Activated CD4-positive, alpha-beta T cell treated with anti-CD3 and anti-CD28 coated beads, Interleukin-2, amount 10 ng/mL, durations not matched to agents 7 days and 5 days (primary cell): ENCODE results near the gene AGAP2. TPM values are rescaled to one million over a fixed set of nuclear protein-coding genes. Genes with fewer than 3 reads are reported as not detected.
"Not testable (repeated sequence)": the region's sequence is repeated elsewhere in the genome, so short reads cannot be mapped to it uniquely, and the experiment has no call there.

Experiments used
- CTCF ChIA-PET: fragments of 350-600 bp; sonication (Branson Sonifier 250); formaldehyde crosslinking; loops from one replicate; lab custom pipeline; 2021; ENCODE audit warnings: antibody characterized with exemption; lab: Charles Lee
- POLR2A ChIA-PET: fragments of 350-600 bp; sonication (Branson Sonifier 250); formaldehyde crosslinking; loops from one replicate; lab custom pipeline; 2021; ENCODE audit warnings: antibody characterized with exemption; lab: Charles Lee
- DNase-seq: peaks from one replicate; pipeline ENCODE4 v3.0.0-alpha.2; 2020
- H3K27ac Mint-ChIP-seq: one replicate; pipeline ENCODE4 v1.8.0; 2021; ENCODE audit warnings: mild to moderate bottlenecking, moderate library complexity, mixed read lengths
- H3K27me3 Mint-ChIP-seq: one replicate; pipeline ENCODE4 v1.8.0; 2021; ENCODE audit warnings: mixed read lengths
- H3K36me3 Mint-ChIP-seq: one replicate; pipeline ENCODE4 v1.8.0; 2021; ENCODE audit warnings: low read depth, mixed read lengths
- H3K4me1 Mint-ChIP-seq: one replicate; pipeline ENCODE4 v1.8.0; 2021; ENCODE audit warnings: mixed read lengths
- H3K4me3 Mint-ChIP-seq: one replicate; pipeline ENCODE4 v1.8.0; 2021; ENCODE audit warnings: mild to moderate bottlenecking, moderate library complexity, mixed read lengths
- H3K9me3 Mint-ChIP-seq: one replicate; pipeline ENCODE4 v1.8.0; 2021; ENCODE audit warnings: mixed read lengths
- total RNA-seq, 2 experiments: library from RNA; stranded (reverse); gene quantifications; one replicate each; pipeline ENCODE4 v1.2.3, GENCODE V29; 2021

AGAP2 gene
- total RNA-seq, 2 experiments from 2014 or later, result 72.6 to 73.3 TPM

DNA sequence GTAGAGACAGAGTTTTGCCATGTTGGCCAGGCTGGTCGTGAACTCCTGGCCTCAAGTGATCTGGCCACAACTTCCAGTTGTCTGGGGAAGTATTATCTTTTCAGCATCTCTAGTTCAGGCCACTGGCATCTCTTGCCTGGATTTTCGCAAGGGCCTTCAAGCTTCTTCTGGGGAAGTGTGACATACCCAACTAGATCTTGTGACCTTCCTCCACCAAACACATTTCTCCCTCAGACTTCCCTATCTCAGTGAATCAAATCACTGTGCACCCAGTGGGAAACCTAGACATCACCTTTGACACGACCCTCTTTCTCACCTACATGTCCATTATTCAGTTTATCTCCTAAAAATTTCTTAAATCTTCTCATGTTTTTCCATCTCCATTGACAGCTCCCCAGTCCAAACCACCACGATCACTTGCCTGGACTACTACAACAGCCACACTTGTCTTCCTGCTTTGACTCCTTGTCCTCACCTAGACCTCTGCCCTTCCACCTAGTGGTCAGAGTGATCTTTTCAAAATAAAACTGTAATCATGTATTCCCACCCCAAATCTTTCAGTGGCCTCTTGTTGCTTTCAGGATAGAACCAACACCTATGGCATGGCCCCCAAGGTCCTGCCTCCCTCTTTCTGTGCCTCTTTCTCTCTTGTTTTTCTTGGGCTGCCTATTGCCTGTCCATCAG lies 37.2 kb upstream of the AGAP2 start:
- CTCF ChIA-PET, result interaction anchor here (1.1 to 1.3 kb wide), 3 partner anchors 8 to 19 kb away, joined by 3 to 5 read pairs (median 3); partner anchors contain the start of gene CYP27B1
- Mint-ChIP-seq H3K9me3 (no peaks in the 10 kb centered on the region), H3K4me1 (peaks cover 31% of the 10 kb centered on the region), H3K27me3 (no peaks in the 10 kb centered on the region), H3K36me3 (peaks cover 9% of the 10 kb centered on the region), H3K27ac (no peak overlapping the region), H3K4me3 (no peak overlapping the region)
- no peak for DNase-seq
- POLR2A ChIA-PET, result no interaction called here

- peaks cover 9% of the 10 kb centered on the region for H3K36me3 Mint-ChIP-seq
- peaks cover 30% of the 10 kb centered on the region for H3K4me1 Mint-ChIP-seq
- no peaks in the 10 kb centered on the region for H3K9me3 Mint-ChIP-seq
- CTCF ChIA-PET, result interaction anchor here (0.6 to 1.3 kb wide), 4 partner anchors 8 to 153 kb away, joined by 3 to 6 read pairs (median 4); partner anchors contain the start of gene TSFM
- POLR2A ChIA-PET, result no interaction called here
- no peak overlapping the region for H3K27ac Mint-ChIP-seq
- no peak for DNase-seq
- no peaks in the 10 kb centered on the region for H3K27me3 Mint-ChIP-seq
- no peak overlapping the region for H3K4me3 Mint-ChIP-seq
Measured at GRCh38 chr12:57775044-57775443, 36.5 kb upstream of the AGAP2 start.

- peaks cover 30% of the 10 kb centered on the region for H3K4me1 Mint-ChIP-seq
- DNase-seq, H3K9me3 Mint-ChIP-seq, H3K27me3 Mint-ChIP-seq, H3K4me3 Mint-ChIP-seq, POLR2A ChIA-PET, H3K27ac Mint-ChIP-seq: not testable (repeated sequence)
- H3K36me3 Mint-ChIP-seq, result peaks cover 12% of the 10 kb centered on the region
- CTCF ChIA-PET, result interaction anchor here (0.6 to 1.3 kb wide), 5 partner anchors 8 to 153 kb away, joined by 3 to 6 read pairs (median 3); partner anchors contain the start of gene TSFM
Measured at GRCh38 chr12:57774634-57775033, 36.1 kb upstream of the AGAP2 start.

DNA sequence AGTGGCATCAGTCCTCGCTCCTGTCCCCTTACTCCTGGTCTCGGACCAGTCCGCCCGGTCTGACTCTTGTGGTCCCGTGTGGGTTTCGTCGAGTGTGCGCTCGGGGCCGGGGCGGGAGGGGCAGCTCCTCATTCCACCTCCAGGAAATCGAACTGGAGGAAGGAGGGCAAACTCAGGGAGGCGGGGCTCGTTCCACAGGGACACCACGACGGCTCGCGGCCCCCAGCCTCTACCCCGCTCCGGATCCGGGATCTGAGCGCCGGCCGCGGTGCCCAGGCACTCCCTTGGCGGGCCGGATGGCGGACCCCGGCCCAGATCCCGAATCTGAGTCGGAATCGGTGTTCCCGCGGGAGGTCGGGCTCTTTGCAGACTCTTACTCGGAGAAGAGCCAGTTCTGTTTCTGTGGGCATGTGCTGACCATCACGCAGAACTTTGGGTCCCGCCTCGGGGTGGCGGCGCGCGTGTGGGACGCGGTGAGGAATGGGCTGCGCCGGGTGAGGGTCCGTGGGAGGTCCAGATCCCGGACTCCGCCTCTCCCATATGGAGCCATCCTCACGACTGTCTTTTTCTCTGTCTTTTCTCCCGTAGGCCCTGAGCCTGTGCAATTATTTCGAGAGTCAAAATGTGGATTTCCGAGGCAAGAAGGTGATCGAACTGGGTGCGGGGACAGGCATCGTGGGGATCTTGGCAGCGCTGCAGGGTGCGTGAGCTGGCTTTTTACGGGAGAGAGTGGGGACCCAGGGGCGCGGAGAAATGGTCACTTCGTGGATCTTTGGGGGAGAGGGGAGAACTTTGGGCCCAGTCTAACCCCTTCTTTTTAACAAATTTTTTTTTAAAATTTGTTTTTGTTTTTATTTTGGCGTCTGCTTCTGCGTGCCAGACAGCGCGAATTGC lies 34.1 kb upstream of the AGAP2 start, which contains the start of gene EEF1AKMT3:
EEF1AKMT3 (plus strand) TSS at position 186 of the 894 bp plus-strand sequence; CDS start at position 297, 111 bp downstream.
- Mint-ChIP-seq H3K4me3 (peak within 1 kb of the TSS; percentile 94), H3K36me3 (peaks cover 18% of the 10 kb centered on the region), H3K4me1 (peaks cover 28% of the 10 kb centered on the region), H3K27ac (peak within 1 kb of the TSS; percentile 97), H3K9me3 (no peaks in the 10 kb centered on the region), H3K27me3 (no peaks in the 10 kb centered on the region)
- DNase-seq, result peak; percentile 44
- CTCF ChIA-PET, result interaction anchor here (0.6 to 1.5 kb wide), 5 partner anchors 8 to 221 kb away, joined by 3 to 8 read pairs (median 5); partner anchors contain the start of gene TSFM
- POLR2A ChIA-PET, result interaction anchor here (0.5 kb wide), 1 partner anchor 639 kb away, joined by 5 read pairs; no protein-coding TSS in a partner anchor

DNA sequence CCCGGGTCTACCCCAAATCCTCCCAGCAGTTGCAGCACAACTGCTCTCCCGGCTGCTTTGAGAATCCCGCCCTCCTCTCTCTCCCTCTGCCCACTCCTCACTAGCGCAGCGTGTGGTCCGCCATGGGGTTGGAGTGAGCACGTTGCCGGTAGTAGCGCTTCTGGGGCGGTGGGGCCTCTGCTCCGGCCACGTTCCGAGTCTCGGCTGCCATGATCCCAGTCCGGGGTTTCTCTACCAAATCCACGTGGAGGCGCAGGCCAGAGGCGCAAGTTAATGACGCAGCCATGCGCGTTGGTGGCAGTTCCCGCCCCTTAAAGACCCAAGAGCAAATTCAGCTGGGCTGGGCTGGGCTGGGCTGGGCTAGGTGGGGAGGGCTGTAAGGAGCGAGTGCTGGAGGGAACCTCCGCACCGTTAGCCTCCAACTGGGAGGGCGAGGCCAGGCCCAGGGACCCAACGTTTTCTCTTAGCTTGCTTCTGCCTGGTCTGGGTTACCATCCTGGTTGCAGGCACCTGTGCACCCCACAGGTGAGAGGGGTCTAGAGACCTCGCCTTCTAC lies 33.4 kb upstream of the AGAP2 start, which contains the start of gene METTL1:
METTL1 (minus strand) TSS at position 233 of the 556 bp plus-strand sequence; CDS start at position 211, 22 bp downstream.
- H3K27ac Mint-ChIP-seq, result peak within 1 kb of the TSS; percentile 97
- H3K36me3 Mint-ChIP-seq, result peaks cover 18% of the 10 kb centered on the region
- POLR2A ChIA-PET, result no interaction called here
- H3K9me3 Mint-ChIP-seq, result no peaks in the 10 kb centered on the region
- CTCF ChIA-PET, result interaction anchor here (0.9 to 1.5 kb wide), 4 partner anchors 9 to 15 kb away, joined by 5 to 8 read pairs (median 5); partner anchors contain the start of gene TSFM
- H3K27me3 Mint-ChIP-seq, result no peaks in the 10 kb centered on the region
- peak; percentile 95 for DNase-seq
- peaks cover 28% of the 10 kb centered on the region for H3K4me1 Mint-ChIP-seq
- peak within 1 kb of the TSS; percentile 94 for H3K4me3 Mint-ChIP-seq

- peak; percentile 89 for DNase-seq
Measured at GRCh38 chr12:57771236-57771872, 32.8 kb upstream of the AGAP2 start.

DNA sequence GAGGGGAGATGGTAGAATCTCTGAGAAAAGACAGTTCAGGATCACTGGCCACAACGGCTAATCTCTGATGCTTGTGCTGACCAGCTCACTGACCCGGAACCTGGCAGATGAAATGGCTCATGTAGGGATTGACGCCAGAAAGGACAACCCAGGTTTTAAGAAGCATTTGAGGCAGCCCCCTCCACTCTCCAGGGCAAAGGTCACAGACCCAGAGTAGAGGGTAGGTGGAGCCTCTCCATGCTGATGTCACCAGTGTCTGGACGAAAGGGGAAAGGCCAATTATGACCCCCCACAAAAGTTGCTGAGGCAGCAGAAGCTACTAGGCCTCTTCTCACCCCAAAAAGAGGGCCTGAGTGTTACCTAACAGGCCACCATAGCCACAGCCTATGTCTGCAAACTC lies 32.2 kb upstream of the AGAP2 start:
- no peak for DNase-seq
- peaks cover 40% of the 10 kb centered on the region for H3K4me1 Mint-ChIP-seq
- H3K27me3 Mint-ChIP-seq, result peaks cover 6% of the 10 kb centered on the region
- CTCF ChIA-PET, result interaction anchor here (1.3 kb wide), 1 partner anchor 11 kb away, joined by 5 read pairs; no protein-coding TSS in a partner anchor
- no peak overlapping the region for H3K27ac Mint-ChIP-seq
- no peaks in the 10 kb centered on the region for H3K9me3 Mint-ChIP-seq
- peaks cover 17% of the 10 kb centered on the region for H3K36me3 Mint-ChIP-seq
- H3K4me3 Mint-ChIP-seq, result peak overlapping the region; percentile 94
- POLR2A ChIA-PET, result no interaction called here

More at GRCh38 chr12:57771236-57771872, 32.8 kb upstream of the AGAP2 start:
- ChIA-PET CTCF (interaction anchor here (0.9 to 1.5 kb wide), 5 partner anchors 9 to 15 kb away, joined by 5 to 8 read pairs (median 5); partner anchors contain the start of gene TSFM), POLR2A (no interaction called here)
- Mint-ChIP-seq H3K27me3 (peaks cover 3% of the 10 kb centered on the region), H3K4me3 (peak overlapping the region; percentile 94), H3K36me3 (peaks cover 18% of the 10 kb centered on the region), H3K9me3 (no peaks in the 10 kb centered on the region), H3K27ac (peak overlapping the region; percentile 97), H3K4me1 (peaks cover 34% of the 10 kb centered on the region)

- no peak overlapping the region for H3K4me3 Mint-ChIP-seq
- CTCF ChIA-PET, result no interaction called here
- DNase-seq, result no peak
- H3K4me1 Mint-ChIP-seq, result peaks cover 51% of the 10 kb centered on the region
- no peaks in the 10 kb centered on the region for H3K9me3 Mint-ChIP-seq
- H3K27ac Mint-ChIP-seq, result no peak overlapping the region
- POLR2A ChIA-PET, result no interaction called here
- peaks cover 11% of the 10 kb centered on the region for H3K27me3 Mint-ChIP-seq
- peaks cover 14% of the 10 kb centered on the region for H3K36me3 Mint-ChIP-seq
Measured at GRCh38 chr12:57769594-57769993, 31.1 kb upstream of the AGAP2 start.

GRCh38 chr12:57767876-57768275 lies 29.3 kb upstream of the AGAP2 start:
- CTCF ChIA-PET, result interaction anchor here (1.0 to 5.8 kb wide), 7 partner anchors 9 to 187 kb away, joined by 3 to 56 read pairs (median 4); partner anchors contain the start of genes MARCHF9 and TSFM
- H3K4me1 Mint-ChIP-seq, result peaks cover 50% of the 10 kb centered on the region

DNA sequence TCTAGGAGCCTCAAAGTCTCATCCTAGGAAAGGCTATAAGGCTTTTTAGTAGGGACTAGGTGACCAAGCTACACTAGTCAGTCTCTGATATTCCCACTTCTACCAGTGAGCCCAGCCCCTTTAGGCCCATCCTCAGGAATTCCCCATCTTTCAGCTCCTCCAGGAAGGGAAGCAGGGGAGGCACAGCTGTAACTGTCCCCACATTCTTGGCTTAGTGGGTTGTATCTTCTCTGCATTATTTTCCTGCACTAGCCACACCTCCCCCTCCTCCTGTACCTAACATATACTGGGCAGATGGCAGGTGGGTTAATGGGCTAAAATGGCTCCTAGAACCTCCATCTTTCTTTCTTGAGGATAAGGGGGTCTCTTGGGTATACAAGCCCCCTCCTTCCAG lies 28.8 kb upstream of the AGAP2 start:
- DNase-seq, result no peak
- Mint-ChIP-seq H3K9me3 (no peaks in the 10 kb centered on the region), H3K36me3 (peaks cover 17% of the 10 kb centered on the region), H3K4me1 (peaks cover 49% of the 10 kb centered on the region), H3K27me3 (peaks cover 17% of the 10 kb centered on the region), H3K4me3 (no peak overlapping the region), H3K27ac (no peak overlapping the region)
- POLR2A ChIA-PET, result no interaction called here
- CTCF ChIA-PET, result interaction anchor here (1.0 to 5.8 kb wide), 7 partner anchors 8 to 187 kb away, joined by 3 to 56 read pairs (median 4); partner anchors contain the start of genes MARCHF9 and TSFM

More at GRCh38 chr12:57767876-57768275, 29.3 kb upstream of the AGAP2 start:
- H3K4me3 Mint-ChIP-seq, result no peak overlapping the region
- H3K36me3 Mint-ChIP-seq, result peaks cover 17% of the 10 kb centered on the region
- peaks cover 17% of the 10 kb centered on the region for H3K27me3 Mint-ChIP-seq
- H3K9me3 Mint-ChIP-seq, result no peaks in the 10 kb centered on the region
- no peak overlapping the region for H3K27ac Mint-ChIP-seq
- DNase-seq, result no peak
- POLR2A ChIA-PET, result no interaction called here

DNA sequence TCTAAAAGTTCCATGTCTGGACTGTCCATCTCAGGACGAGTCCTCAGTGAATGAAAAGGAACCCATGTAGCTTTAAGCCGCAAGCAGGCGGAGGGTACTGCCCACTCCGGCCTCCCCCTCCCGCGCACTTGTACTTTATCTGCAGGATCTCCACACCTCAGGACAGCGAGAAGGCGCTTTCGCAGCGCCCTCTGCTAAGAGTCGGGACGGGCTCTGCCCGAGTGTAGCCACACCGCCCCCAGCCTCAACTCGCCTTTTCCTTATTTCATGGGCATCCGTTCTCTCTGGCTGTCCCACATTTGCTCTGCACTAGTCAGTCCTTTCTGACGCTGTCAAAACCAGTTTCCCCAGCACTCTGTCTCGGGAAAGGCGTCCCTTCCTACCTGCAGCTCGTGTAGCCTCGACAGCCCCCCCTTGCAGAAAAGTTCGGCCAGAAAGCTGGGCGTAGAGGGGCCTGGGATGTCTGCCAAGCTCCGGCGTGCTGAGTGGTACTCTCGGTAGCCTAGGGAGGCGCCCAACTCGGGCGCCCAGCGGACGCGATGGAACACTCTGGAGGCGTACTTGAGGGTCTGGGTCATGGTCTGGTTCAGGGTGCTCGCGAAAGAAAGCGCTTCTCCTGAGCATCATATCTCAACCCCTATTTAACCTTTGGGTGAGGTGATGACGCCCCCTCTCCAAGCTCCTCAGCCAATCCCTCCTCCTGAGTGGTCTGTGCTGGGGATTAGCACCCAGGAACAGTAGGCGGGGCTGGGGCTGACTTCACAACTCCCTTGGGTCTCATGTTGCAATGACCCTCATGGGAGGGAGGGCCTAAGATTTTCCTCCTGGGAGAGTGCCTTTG lies 28.1 kb upstream of the AGAP2 start, which contains the start of gene CYP27B1:
CYP27B1 (minus strand) TSS at position 615 of the 841 bp plus-strand sequence; CDS start at position 578, 37 bp downstream.
- Mint-ChIP-seq H3K4me1 (peaks cover 46% of the 10 kb centered on the region), H3K27ac (no peak within 1 kb of the TSS), H3K36me3 (peaks cover 14% of the 10 kb centered on the region), H3K27me3 (peaks cover 17% of the 10 kb centered on the region), H3K9me3 (no peaks in the 10 kb centered on the region), H3K4me3 (peak within 1 kb of the TSS; percentile 77)
- DNase-seq, result no peak
- POLR2A ChIA-PET, result no interaction called here
- CTCF ChIA-PET, result interaction anchor here (0.6 to 5.8 kb wide), 10 partner anchors 7 to 308 kb away, joined by 3 to 56 read pairs (median 4); partner anchors contain the start of gene MARCHF9
